HepG2 (cell line): ENCODE results near the gene CHI3L1.

Experiments used
- CHD2 ChIP-seq: IDR thresholded peaks from 2 replicates; pipeline ENCODE4 v1.6.1; 2011; ENCODE audit warnings: low read depth, low read length, improper control_type of control experiment
- MTA1 ChIP-seq: sonication (generic); formaldehyde crosslinking; IDR thresholded peaks from 2 replicates; pipeline ENCODE4 v1.4.0; 2020; ENCODE audit warnings: missing genetic modification reagents, mild to moderate bottlenecking, borderline replicate concordance
- POGZ ChIP-seq: sonication (generic); formaldehyde crosslinking; IDR thresholded peaks from 2 replicates; pipeline ENCODE4 v1.4.0; 2020; ENCODE audit warnings: mild to moderate bottlenecking, missing genetic modification reagents
- POLR2AphosphoS5 ChIP-seq: IDR thresholded peaks from 2 replicates; pipeline ENCODE4 v1.6.1; 2012; ENCODE audit warnings: low read depth, low read length
- ZNF260 ChIP-seq: sonication (generic); formaldehyde crosslinking; IDR thresholded peaks from 2 replicates; pipeline ENCODE4 v1.4.0; 2020; ENCODE audit warnings: missing genetic modification reagents, low read depth, mild to moderate bottlenecking, borderline replicate concordance

DNA sequence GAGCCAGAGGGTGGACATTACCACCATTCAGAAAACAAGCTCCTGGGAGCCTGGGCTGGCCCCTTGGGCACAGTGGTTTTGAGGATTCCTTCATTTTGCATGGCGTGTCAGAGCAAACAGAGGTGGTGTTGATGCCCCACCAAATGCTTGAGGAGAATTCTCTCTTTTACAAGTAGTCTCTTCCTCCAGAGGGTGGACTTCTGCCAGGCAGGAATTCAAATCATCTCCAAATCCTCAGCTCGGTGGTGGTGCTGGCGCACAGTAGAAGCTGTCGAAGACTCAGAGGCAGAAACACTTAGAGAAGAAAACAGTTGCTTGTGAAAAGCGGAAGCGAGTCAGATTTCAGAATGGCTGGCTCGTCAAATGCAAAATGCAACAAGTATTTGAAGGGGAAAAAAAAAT, 3.4 kb upstream of the CHI3L1 start:
- TF ChIP-seq MTA1 (no peak), ZNF260 (CRISPR knock-in tag) (no peak), POGZ (CRISPR knock-in tag) (no peak), POLR2AphosphoS5 (no peak), CHD2 (no peak)
